A204.1 (cell line): Measurements from ENCODE around the gene NCOA3.
"Not testable (repeated sequence)": the region's sequence is repeated elsewhere in the genome, so short reads cannot be mapped to it uniquely, and the experiment has no call there.

Source experiments
- FAIRE-seq: peaks from 2 replicates; lab custom pipeline; 2012; peaks lifted over from hg19 to GRCh38; lab: Jason Lieb, UNC

The NCOA3 gene

DNA sequence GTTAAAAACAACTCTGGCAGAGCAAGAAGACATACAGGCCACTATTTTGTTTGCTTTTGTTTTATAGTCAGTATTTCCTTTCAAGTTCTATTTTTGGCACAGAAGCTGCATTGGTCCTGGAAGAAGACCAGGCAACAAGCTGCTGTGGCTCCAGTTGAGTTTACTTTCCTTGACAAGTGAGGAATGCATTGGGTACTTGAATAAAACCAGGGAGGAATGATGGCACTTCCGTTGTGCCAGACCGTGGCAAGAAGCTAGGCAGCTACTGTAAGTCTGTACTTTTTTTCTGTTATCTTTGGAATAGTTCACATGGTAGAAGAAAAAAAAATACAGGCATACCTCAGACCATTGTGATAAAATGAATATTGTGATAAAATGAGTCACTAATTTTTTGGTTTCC, 66.3 kb downstream of the NCOA3 start:
- no peak for FAIRE-seq

DNA sequence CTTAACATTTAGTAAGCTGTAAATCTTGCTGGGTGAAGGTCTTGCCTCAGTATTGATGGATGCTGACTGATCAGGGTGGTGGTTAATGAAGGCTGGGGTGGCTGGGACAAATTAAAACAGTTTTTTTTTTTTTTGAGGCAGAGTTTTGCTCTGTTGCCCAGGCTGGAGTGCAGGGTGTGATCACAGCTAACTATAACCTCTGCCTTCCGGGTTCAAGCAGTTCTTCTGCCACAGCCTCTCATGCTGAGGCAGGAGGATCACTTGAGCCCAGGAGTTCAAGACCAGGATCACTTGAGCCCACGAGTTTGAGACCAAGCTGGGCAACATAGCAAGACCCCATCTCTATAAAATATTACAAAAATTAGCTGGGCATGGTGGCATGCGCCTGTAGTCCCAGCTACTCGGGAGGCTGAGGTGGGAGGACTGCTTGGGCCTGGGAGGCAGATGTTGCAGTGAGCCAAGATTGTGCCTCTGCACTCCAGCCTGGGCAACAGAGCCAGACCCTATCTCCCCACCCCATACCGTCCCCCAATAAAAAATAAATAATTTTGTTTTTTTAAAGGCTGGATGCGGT, 67.2 kb downstream of the NCOA3 start:
- FAIRE-seq = no peak

DNA sequence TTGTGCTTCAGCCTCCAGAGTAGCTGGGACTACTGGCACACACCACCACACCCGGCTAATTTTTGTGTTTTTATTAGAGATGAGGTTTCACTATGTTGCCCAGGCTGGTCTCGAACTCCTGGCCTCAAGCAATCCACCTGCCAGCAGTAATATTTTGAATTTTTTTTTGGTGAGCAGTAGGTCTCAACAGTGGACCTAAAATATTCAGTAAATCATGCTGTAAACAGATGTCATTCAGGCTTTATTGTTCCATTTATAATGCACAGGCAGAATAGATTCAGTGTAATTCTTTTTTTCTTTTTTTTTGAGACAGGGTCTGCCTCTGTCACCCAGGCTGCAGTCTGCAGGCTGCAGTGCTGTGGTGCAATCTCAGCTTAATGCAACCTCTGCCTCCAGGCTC, 69.7 kb downstream of the NCOA3 start:
- no peak for FAIRE-seq

DNA sequence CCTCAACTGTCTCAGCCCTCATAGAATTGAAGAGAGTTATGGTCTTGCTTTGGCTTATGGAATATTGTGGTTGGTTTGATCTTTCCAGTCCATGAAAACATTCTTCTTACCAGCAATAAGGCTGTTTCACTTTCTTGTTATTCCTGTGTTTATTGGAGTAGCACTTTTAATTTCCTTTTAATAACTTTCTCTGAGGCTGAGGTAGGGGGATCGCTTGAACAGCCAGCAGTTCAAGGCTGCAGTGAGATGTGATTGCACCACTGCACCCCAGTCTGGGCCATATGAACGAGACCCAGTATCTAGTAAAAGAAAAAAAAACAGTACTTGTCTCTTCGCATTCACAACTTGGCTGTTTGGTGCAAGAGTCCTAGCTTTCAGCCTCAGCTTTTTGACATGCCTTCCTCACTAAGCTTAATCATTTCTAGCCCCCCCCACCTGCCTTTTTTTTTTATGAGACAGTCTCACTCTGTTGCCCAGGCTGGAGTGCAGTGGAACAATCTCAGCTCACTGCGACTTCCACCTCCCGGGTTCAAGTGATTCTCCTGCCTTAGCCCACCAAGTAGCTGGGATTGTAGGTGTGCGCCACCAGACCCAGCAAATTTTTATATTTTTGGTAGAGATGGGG, 70.5 kb downstream of the NCOA3 start:
- FAIRE-seq = no peak

DNA sequence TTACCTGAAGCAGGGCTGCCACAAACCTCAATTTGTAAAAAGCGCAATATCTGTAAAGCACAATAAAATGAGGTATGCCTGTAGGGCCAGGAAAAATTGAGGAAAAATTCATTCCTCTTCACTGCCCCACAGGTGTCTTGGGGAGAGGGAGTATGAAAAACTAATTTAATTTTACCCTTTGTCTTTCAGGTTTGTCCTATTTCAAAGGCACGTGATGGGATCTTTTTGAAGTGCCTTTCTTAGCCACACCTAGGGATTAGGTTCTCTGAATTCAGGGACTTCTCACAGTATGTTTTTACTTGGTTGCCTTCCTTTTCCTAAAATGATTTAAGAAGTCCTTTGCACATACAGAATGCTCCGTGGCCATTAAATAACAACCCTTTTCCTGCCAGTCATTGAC, 71.9 kb downstream of the NCOA3 start:
- FAIRE-seq = no peak

DNA sequence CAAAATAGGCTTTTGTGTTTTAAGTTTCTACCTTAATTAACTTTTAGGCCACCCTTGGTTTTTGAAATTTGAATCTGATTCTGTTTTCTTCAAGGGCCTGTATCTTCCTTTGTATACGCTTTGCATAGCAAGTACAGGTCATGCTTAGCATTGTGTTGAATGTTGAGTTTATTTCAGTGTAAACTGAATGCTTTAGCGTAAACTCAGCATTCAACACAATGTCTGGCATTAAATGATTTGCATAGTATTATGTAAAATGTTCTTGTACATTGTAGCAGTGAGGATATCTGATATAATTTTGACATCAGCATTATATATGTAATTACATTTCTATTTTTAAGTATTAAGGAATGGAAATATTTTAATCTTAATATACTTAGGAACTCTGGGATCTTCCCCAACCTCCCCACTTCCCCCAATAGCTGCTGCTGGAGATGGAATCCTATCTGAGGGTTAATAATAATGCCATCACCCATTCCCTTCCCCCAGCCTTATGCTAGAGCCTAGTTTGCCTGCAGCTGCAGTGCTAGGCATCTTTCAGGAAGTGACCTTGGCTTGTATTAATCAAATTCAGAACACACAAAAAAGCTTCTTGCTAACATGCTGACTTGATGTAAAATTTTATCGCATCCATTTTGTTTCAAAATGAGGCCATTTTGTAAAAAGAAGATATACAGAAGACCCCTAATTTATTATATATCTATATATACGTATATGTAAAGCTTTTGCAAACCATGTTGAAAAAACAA, 73.1 kb downstream of the NCOA3 start:
- no peak for FAIRE-seq

DNA sequence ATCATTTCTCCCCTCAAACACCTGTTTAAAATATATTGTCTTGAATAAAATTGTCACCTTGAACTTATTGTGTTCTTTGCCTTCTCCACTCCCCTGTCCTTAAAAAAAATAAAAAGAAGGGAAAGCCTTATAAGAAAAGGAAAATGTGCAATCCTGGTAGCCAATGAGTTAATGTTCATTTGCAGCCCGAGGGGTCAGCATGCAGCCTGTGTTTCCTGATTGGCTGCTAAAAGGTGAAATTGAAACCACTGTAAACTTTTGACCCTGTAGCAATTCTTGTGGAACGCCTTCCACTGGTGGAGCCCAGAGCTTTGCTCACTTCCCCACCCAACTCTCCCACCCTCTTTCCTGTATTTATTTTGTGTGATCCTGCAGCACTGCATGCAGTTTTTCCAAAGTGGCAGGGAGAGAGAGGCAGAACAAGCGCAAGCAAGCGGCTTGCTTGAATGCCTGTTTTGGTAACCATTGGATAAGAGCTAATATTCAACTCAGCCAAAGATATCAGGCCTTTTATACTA, 74.9 kb downstream of the NCOA3 start:
- no peak for FAIRE-seq

DNA sequence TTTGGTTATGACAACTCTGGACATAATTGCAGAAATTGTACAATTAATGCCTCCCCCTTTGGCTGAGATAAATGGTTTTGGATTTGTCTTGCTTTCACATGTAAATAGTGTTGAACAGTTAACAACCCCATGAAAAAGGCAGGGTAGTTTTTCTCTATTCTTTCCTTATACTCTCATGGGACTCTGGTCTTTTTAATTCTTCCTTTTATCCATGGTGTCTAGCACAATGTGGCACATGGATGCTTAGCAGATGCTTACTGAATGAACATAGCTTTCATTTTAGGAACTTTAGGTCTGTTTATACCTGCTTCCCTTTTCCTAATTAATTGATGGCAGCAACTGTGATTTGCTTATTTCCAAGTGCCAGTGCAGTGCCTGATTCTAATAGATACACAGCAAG, 75.6 kb downstream of the NCOA3 start:
- no peak for FAIRE-seq

DNA sequence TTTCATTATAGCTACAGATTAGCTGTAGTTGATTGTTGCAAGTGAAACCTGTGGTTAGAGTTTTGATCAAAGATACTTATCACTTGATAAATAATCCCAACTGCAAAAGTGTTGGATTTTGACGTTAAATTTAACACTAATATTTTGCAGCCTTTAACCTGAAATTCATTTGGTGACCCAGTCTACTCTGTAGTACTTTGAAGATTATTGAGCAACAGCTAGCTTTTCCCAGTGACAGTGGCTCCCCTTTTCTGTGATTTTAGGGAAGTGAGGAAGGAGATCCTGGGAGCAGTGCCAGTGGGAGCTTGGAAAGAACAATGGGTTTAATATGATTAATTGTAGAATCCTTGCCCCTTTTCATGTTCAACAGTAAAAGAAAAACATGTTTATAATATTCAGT, 76.9 kb downstream of the NCOA3 start:
- FAIRE-seq = no peak

DNA sequence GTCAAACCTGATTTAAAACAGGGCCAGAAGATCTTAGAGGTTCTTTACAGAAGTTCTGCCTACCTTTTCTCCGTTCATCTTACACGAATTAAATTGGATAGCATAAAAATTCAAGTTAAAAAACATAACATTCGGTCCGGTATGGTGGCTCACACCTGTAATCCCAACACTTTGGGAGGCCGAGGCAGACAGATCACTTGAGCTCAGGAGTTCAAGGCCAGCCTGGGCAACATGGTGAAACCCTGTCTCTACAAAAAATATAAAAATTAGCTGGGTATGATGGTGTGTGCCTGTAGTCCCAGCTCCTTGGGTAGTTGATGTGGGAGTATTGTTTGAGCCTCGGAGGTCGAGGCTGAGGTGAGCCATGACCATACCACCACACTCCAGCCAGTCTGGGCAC, 79.0 kb downstream of the NCOA3 start:
- not testable (repeated sequence) for FAIRE-seq

DNA sequence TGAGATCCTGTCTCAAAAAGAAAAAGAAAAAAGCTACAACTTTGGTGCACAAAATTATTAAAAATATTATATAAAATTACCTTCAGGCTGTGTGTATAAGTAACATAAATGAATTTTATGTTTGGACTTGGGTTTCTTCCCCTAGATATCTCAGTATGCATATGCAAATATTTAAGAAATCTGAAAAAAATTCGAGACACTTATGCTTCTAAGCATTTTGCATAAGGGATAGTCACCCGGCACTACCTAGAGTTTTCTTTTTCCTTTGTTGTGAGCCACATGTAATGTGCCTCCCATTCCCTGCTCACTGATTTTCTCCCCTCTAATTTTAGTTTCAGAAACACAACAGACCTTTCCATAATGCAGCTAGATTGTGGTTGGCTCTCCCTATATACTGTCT, 79.4 kb downstream of the NCOA3 start:
- no peak for FAIRE-seq

DNA sequence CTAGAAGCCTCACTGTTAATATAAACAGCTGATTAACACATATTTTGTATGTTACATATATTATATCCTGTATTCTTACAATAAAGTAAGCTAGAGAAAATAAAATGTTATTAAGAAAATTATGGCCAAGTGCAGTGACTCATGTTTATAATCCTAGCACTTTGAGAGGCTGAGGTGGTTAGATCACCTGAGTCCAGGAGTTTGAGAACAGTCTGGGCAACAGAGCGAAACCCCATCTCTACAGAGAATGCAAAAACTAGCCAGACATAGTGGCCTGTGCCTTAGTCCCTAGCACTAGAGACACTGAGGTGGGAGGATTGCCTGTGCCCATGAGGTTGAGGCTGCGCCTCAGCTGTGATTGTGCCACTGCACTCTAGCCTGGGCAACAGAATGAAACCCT, 81.9 kb downstream of the NCOA3 start:
- FAIRE-seq = no peak

DNA sequence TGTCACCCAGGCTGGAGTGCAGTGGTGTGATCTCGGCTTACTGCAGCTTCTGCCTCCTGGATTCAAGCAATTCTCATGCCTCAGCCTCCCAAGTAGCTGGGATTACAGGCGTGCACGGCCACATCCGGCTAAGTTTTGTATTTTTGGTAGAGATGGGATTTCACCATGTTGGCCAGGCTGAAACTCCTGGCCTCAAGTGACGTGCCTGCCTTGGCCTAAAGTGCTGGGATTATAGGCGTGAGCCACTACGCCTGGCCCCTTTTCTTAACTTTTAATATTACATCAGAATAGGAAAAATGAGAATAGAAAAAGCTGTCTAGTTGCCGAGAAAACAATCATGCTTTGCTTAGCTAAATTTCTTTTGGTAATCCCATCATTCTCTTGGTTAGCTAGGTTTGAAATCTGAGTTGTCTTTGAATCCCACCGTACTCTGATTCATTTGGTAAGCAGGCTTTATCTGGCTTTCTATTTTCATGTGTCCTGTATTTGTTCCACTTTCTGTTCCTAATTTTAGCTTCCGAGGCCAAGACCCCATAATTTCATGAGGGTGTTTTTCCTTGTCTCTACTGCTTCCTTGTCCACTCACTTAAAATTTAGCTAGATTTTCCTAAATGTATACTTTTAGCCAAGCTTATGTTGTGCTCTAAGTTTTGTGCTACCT, 83.5 kb downstream of the NCOA3 start:
- FAIRE-seq = no peak

DNA sequence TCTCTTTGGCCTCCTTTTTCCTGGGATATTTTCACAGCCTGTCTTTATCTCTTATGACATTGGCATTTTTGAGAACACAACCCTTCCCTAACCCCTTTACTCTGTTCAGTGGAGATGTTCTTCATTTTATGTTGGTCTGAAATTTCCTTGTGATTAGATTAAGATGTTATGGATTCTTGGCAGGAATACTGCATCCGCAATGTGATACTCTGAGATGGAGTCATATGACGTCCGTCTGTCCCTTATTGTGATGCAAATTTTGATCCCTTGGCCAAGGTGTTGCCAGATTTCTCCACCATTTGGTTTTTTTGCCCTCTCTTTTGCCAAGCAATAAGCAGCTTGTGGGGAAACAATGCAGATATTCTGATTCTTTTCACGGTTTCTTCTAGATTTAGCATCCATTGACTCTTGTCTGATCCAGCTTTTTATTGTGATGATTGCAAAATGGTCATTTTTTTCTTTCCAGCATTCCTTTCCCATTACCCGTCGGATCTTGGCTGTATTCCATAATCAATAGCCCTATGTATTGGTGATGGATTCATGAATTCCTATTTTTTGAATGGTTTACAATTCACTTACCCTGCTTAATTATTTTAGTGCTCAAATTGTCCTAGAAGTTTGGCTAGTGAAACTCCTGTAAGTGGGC, 85.1 kb downstream of the NCOA3 start:
- FAIRE-seq = no peak

DNA sequence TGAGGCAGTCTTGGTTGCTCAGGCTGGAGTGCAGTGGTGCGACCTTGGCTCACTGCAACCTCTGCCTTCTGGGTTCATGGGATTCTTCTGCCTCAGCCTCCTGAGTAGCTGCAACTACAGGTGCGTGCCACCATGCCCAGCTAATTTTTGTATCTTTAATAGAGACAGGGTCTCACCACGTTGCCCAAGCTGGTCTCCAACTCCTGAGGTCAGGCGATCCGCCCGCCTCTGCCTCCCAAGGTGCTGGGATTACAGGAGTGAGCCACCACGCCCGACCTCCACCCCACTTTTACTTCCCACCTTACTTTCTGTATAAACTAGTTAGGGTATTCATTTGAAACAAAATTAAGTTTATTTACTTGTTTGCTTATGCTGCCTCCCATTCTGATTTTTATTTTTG, 86.5 kb downstream of the NCOA3 start:
- FAIRE-seq = no peak

DNA sequence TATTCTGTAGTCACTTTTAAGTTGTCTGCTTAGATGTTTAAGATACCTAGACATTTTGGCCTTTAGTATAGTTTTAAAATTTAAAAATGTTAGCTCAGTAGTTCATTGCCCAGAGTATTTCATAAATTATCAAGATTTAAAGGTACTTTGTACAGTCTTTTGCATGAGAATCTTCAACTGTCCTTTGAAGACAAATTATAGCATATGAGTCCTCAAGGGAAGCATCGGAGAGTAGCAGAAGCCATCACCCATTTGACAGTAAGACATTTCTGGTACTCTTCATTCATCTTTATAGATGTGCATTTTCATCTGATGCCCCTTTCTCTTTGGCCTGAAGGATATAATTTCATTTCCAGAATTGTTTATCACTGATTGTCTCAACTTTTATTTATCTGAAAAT, 89.5 kb downstream of the NCOA3 start:
- FAIRE-seq = no peak

DNA sequence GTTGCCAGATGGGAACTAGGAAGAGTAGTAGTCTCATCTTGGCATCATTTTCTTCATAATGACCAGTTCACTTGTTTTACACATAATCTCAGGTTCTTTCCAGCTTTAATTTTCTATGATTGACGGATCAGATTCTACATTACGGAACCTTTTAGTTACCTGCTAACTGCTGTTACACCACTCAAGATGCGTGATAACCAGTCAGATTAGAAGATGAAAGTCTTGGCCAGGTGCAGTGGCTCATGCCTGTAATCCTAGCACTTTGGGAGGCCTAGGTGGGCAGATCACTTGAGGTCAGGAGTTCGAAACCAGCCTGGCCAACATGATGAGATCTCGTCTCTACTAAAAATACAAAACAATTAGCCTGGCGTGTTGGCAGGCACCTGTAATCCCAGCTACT, 92.5 kb downstream of the NCOA3 start:
- FAIRE-seq = no peak

DNA sequence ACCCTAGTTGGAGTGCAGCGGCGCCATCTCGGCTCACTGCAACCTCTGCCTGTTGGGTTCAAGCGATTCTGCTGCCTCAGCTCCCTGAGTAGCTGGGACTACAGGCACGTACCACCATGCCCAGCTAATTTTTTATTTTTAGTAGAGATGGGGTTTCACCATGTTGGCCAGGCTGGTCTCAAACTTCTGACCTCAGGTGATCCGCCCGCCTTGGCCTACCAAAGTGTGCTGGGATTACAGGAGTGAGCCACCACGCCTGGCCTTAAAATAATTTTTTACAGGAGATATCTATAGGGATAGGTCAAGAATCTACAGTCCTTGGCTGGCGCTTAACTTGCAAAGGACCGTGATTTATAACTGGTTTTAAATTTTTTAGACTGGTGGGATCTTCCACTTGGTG, 93.5 kb downstream of the NCOA3 start:
- FAIRE-seq = not testable (repeated sequence)

DNA sequence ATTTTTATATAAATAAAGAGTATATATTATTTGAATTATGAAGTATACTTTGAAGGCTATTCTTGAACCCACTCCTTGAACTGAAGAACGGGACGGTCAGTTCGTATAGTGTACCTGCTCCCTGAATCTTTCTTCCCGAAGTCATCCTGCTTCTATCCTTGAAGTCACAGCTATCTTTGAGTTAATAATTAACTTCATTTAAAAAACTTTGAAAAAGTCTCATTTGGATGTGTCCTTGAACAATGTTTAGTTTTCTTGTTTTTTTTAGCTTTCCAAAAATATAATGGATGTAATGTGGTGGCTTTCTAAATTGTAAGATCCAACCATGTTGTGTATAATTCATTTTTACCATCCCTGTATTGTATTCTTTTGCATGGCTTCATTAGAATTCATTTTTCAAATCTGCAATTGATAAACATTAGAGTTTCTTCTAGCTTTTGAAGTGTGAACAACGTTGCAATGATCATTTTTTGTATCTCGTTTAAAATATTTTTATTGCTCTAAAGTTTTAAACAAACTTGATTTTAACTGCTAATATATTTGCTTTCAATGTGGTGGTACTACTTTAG, 94.4 kb downstream of the NCOA3 start:
- FAIRE-seq = no peak

DNA sequence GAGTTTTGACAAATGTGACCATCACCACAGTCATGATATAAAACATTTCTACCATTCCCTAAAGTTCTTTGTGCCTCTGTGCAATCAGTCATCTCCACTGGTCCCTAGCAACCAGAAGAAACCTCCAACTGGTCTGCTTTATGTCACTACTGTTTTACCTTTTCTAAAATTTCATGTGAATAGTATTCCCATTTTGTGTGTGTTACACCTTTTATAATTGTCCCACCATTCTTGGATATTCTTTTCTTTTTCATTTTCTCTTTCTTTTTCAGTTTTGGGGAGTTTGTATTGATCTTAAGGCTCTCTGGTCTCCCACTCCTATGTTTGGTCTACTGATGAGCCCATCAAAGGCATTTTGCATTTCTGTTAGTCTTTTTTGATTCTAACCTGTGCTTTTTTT, 95.4 kb downstream of the NCOA3 start:
- no peak for FAIRE-seq

DNA sequence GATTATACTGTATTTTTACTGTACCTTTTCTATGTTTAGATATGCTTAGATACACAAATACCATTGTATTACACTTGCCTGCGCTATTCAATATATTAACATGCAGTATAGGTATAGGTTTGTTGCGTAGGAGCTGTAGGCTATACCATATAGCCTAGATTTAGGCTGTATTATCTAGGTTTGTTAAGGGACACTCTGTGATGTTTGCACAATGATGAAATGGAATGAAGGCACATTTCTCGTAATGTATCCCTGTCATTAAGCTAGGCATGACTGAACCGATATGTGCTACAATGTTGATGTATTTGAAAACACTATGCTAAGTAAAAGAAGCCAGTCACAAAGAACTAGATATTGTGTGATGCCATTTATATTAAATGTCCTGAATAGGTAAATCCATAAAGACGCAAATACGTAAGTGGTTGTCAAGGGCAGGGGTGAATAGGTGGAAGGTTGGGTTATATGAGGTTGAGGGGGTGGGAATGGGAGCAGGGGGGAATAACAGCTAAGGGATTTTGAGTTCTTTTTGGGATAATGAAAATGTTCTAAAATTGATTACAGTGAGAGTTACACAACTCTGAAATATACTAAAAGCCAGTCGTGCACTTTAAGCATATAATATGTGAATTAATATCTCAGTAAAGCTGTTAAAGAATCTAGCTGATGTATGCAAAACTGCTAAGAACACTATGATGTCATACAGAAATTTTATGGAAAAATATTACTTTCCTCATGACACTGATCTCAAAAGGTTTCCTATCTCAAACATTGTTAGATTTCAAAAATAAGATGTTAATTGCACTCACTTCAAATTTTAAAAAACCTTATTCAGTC, 97.4 kb downstream of the NCOA3 start:
- FAIRE-seq = no peak
